ENCODE measurements around the gene EDC4.

The EDC4 gene

GRCh38 chr16:67922221-67922620, 49.4 kb downstream of the EDC4 start:
- H3K9me3 ChIP-seq (ENCODE audit: severe bottlenecking), result no peaks in the 10 kb centered on the region
- peaks cover 10% of the 10 kb centered on the region for H3K4me1 ChIP-seq (ENCODE audit: insufficient read depth, poor library complexity, severe bottlenecking)
- DNase-seq (ENCODE audit: low spot score) (no peak), ATAC-seq (ENCODE audit: low read depth) (no peak)
- no peak overlapping the region for H3K4me3 ChIP-seq (ENCODE audit: severe bottlenecking)
- no peaks in the 10 kb centered on the region for H3K27me3 ChIP-seq (ENCODE audit: insufficient read depth, poor library complexity, severe bottlenecking)
- no peak overlapping the region for H3K27ac ChIP-seq (ENCODE audit: poor library complexity, severe bottlenecking)
- H3K36me3 ChIP-seq (ENCODE audit: low read depth), result no peaks in the 10 kb centered on the region
- TF ChIP-seq CTCF (IDR thresholded peaks at IDR 0.05; ENCODE audit: poor library complexity, severe bottlenecking), result no peak

GRCh38 chr16:67922740-67923139, 49.9 kb downstream of the EDC4 start:
- peaks cover 3% of the 10 kb centered on the region for H3K36me3 ChIP-seq (ENCODE audit: low read depth)
- no peak for ATAC-seq (ENCODE audit: low read depth)
- DNase-seq (ENCODE audit: low spot score), result no peak
- no peaks in the 10 kb centered on the region for H3K9me3 ChIP-seq (ENCODE audit: severe bottlenecking)
- TF ChIP-seq CTCF (IDR thresholded peaks at IDR 0.05; ENCODE audit: poor library complexity, severe bottlenecking), result no peak
- no peak overlapping the region for H3K27ac ChIP-seq (ENCODE audit: poor library complexity, severe bottlenecking)
- H3K4me3 ChIP-seq (ENCODE audit: severe bottlenecking), result no peak overlapping the region
- H3K4me1 ChIP-seq (ENCODE audit: insufficient read depth, poor library complexity, severe bottlenecking), result peaks cover 4% of the 10 kb centered on the region
- no peaks in the 10 kb centered on the region for H3K27me3 ChIP-seq (ENCODE audit: insufficient read depth, poor library complexity, severe bottlenecking)

- H3K9me3 ChIP-seq (ENCODE audit: severe bottlenecking), result no peaks in the 10 kb centered on the region
- H3K27ac ChIP-seq (ENCODE audit: poor library complexity, severe bottlenecking), result no peak overlapping the region
- H3K4me1 ChIP-seq (ENCODE audit: insufficient read depth, poor library complexity, severe bottlenecking), result peaks cover 4% of the 10 kb centered on the region
- no peaks in the 10 kb centered on the region for H3K27me3 ChIP-seq (ENCODE audit: insufficient read depth, poor library complexity, severe bottlenecking)
- DNase-seq (ENCODE audit: low spot score) (no peak), ATAC-seq (ENCODE audit: low read depth) (no peak)
- TF ChIP-seq CTCF (IDR thresholded peaks at IDR 0.05; ENCODE audit: poor library complexity, severe bottlenecking), result no peak
- peaks cover 11% of the 10 kb centered on the region for H3K36me3 ChIP-seq (ENCODE audit: low read depth)
- H3K4me3 ChIP-seq (ENCODE audit: severe bottlenecking), result no peak overlapping the region
Measured at GRCh38 chr16:67923414-67924116, 50.7 kb downstream of the EDC4 start.

GRCh38 chr16:67924140-67924906, 51.5 kb downstream of the EDC4 start:
- no peak overlapping the region for H3K4me3 ChIP-seq (ENCODE audit: severe bottlenecking)
- H3K36me3 ChIP-seq (ENCODE audit: low read depth), result peaks cover 19% of the 10 kb centered on the region
- H3K27me3 ChIP-seq (ENCODE audit: insufficient read depth, poor library complexity, severe bottlenecking), result no peaks in the 10 kb centered on the region
- TF ChIP-seq CTCF (IDR thresholded peaks at IDR 0.05; ENCODE audit: poor library complexity, severe bottlenecking), result no peak
- ATAC-seq (ENCODE audit: low read depth) (no peak), DNase-seq (ENCODE audit: low spot score) (no peak)
- no peak overlapping the region for H3K27ac ChIP-seq (ENCODE audit: poor library complexity, severe bottlenecking)
- H3K4me1 ChIP-seq (ENCODE audit: insufficient read depth, poor library complexity, severe bottlenecking), result peaks cover 4% of the 10 kb centered on the region
- H3K9me3 ChIP-seq (ENCODE audit: severe bottlenecking), result no peaks in the 10 kb centered on the region

Data from RWPE2 (cell line).